Muscle layer of colon (tissue), 2 donors: ENCODE results near the gene POC1B.

Source experiments
- H3K27ac ChIP-seq: one replicate; pipeline ENCODE4 v1.7.0; 2013; ENCODE audit warnings: low read depth, mild to moderate bottlenecking, low read length, moderate library complexity
- H3K27me3 ChIP-seq, 2 donors: one replicate each; pipeline ENCODE4 v1.7.0; 2013; ENCODE audit warnings: low read length in 2 of 2, mild to moderate bottlenecking in 2 of 2; ENCODE audit not compliant: insufficient read depth in 2 of 2, control insufficient read depth in 1 of 2
- H3K36me3 ChIP-seq: one replicate; pipeline ENCODE4 v1.7.0; 2013; ENCODE audit warnings: mild to moderate bottlenecking, low read length; ENCODE audit not compliant: insufficient read depth
- H3K4me1 ChIP-seq: one replicate; pipeline ENCODE4 v1.7.0; 2013; ENCODE audit warnings: mild to moderate bottlenecking, low read length; ENCODE audit not compliant: insufficient read depth
- H3K4me3 ChIP-seq, 2 donors: one replicate each; pipeline ENCODE4 v1.7.0; 2013; ENCODE audit warnings: low read length in 2 of 2, low read depth in 1 of 2, mild to moderate bottlenecking in 1 of 2, moderate library complexity in 1 of 2
- H3K9ac ChIP-seq: one replicate; pipeline ENCODE4 v1.7.0; 2013; ENCODE audit warnings: low read length
- H3K9me3 ChIP-seq: one replicate; pipeline ENCODE4 v1.7.0; 2013; ENCODE audit warnings: mild to moderate bottlenecking, low read length
- donor health status: abdominal sarcoma.
- donor health status: Adenocarcinoma of cecum.

The POC1B gene

DNA sequence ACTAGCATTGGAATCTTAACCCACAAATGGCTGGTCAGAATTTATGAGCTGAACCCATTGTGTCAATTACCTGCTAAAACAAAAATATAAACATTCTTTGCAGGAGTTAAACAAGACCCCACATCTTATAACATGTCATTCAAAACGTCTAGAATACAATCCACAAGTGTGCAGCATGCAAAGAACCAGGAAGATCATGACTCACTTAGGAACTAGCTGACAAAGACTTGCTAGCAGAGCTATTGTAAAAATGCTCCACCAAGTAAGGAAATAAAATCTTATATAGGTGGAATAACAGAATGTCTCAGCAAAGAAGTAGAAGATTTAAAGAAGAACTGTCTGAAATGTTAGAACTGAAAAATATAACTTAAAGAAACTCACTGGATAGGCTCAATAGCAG, 26.5 kb upstream of the POC1B start:
- H3K27ac ChIP-seq = no peak overlapping the region
- no peaks in the 10 kb centered on the region for H3K27me3 ChIP-seq
- H3K4me1 ChIP-seq = no peaks in the 10 kb centered on the region
- no peak overlapping the region for H3K4me3 ChIP-seq
- no peaks in the 10 kb centered on the region for H3K9me3 ChIP-seq
- H3K36me3 ChIP-seq = no peaks in the 10 kb centered on the region
- no peak overlapping the region for H3K9ac ChIP-seq

DNA sequence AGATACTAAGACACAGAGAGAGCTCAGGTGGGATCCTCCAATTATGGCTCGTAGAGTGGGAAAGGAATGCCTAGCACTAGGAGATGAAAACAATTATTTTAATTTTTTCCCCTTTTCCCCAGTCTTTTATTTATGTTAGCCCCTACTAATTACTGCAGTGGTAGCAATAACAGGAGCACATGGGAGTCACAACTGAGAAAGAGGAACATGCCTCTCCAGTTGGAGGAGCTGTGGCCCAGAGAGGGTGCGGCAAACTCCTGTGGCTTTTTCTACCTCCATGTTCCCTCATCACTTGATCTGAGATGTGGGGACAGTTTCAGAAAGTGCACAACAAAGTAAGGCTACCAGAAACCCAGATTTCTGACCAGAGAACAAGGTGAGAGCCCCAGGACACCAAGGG, 25.9 kb upstream of the POC1B start:
- no peaks in the 10 kb centered on the region for H3K27me3 ChIP-seq
- H3K27ac ChIP-seq = no peak overlapping the region
- no peaks in the 10 kb centered on the region for H3K36me3 ChIP-seq
- H3K9ac ChIP-seq = no peak overlapping the region
- no peaks in the 10 kb centered on the region for H3K4me1 ChIP-seq
- no peak overlapping the region for H3K4me3 ChIP-seq
- no peaks in the 10 kb centered on the region for H3K9me3 ChIP-seq

DNA sequence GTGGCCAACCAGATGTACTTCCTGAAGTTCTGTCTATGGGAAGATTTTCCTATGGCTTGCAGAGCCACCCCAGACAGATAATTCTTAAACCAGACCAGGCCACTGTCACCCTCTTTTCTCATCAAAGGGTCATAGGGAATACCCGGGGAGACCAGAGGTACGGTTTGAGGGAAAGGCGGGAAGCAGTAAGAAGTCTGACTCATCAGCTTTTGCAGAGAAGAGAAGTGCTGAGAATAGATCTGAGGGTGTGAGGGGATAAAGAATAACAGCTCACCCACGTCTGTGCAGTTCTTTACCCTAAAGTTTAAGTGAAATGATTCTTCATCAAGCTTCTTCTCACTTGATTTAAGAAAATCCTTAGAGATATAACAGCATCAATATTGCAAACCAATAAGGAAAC, 21.3 kb upstream of the POC1B start:
- Histone ChIP-seq H3K27me3 (no peaks in the 10 kb centered on the region), H3K4me1 (peaks cover 16% of the 10 kb centered on the region), H3K27ac (no peak overlapping the region), H3K9me3 (no peaks in the 10 kb centered on the region), H3K9ac (no peak overlapping the region), H3K36me3 (no peaks in the 10 kb centered on the region), H3K4me3 (no peak overlapping the region)

DNA sequence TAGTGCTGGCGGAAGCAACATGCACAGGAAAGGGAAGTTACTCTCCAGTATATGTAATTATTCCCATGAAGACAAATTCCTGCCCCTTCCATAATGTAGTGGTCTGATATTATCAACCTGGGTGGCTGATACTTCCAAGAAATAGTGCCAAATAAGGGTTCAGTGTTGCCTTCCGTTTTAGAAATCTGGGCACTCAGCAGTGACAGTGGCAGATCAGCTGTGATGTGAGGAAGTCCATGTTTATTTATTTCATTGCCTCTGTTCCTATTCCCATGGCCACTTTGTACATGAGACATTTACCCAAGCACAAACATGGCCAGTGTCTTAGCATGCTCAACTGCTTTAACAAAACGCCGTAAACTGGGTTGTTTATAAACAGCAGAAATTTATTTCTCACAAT, 20.3 kb upstream of the POC1B start:
- Histone ChIP-seq H3K4me1 (peaks cover 16% of the 10 kb centered on the region), H3K9me3 (no peaks in the 10 kb centered on the region), H3K27ac (no peak overlapping the region), H3K4me3 (no peak overlapping the region), H3K27me3 (no peaks in the 10 kb centered on the region), H3K36me3 (no peaks in the 10 kb centered on the region), H3K9ac (no peak overlapping the region)

DNA sequence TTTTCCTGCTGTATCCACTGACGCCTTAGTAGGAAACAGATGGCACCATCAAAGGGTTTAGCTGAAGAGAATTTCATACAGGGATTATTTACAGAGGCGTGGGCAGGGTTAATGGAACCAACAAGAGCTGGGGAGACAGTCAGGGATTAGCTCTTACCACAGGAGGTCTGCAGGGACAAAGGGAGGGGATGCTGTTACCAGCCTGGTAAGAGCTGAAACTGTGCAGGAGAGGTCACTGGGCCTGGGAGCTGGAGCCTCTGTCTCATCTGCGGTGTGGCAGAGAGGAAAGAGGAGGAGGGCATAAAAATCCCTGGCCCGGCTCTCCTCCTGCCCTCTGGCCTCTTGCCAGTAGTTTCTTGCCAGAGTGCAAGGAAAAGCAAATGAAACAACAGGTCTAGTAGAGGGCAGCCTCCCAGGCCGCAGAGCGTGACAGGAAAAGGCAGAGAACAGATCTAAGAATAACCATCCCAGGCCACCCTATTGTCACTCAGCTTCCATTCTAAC, 18.9 kb upstream of the POC1B start:
- H3K9me3 ChIP-seq = no peaks in the 10 kb centered on the region
- peaks cover 16% of the 10 kb centered on the region for H3K4me1 ChIP-seq
- no peak overlapping the region for H3K4me3 ChIP-seq
- H3K27me3 ChIP-seq = no peaks in the 10 kb centered on the region
- no peak overlapping the region for H3K27ac ChIP-seq
- H3K9ac ChIP-seq = no peak overlapping the region
- H3K36me3 ChIP-seq = no peaks in the 10 kb centered on the region

DNA sequence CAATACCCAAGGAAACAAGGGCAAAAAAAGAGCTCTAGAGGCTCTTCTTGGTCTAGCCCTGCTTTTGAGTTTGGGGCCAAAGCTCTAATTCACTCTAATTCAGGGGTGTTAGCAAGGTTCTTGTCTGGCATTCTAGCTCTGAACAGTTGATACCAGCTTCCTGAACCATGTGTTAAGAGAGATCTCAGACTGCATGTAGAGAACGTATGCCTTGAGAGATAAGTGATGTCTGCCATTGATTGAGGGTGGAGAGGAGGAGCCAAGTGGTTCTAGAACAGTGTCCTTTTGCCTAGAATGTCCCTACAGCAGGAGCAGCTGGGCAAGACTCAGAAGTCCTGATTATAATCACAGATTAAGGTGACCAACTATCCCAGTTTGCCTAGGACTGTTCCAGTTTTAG, 18.2 kb upstream of the POC1B start:
- peaks cover 16% of the 10 kb centered on the region for H3K4me1 ChIP-seq
- H3K27ac ChIP-seq = no peak overlapping the region
- H3K27me3 ChIP-seq = no peaks in the 10 kb centered on the region
- no peaks in the 10 kb centered on the region for H3K36me3 ChIP-seq
- H3K9ac ChIP-seq = no peak overlapping the region
- no peaks in the 10 kb centered on the region for H3K9me3 ChIP-seq
- H3K4me3 ChIP-seq = no peak overlapping the region

DNA sequence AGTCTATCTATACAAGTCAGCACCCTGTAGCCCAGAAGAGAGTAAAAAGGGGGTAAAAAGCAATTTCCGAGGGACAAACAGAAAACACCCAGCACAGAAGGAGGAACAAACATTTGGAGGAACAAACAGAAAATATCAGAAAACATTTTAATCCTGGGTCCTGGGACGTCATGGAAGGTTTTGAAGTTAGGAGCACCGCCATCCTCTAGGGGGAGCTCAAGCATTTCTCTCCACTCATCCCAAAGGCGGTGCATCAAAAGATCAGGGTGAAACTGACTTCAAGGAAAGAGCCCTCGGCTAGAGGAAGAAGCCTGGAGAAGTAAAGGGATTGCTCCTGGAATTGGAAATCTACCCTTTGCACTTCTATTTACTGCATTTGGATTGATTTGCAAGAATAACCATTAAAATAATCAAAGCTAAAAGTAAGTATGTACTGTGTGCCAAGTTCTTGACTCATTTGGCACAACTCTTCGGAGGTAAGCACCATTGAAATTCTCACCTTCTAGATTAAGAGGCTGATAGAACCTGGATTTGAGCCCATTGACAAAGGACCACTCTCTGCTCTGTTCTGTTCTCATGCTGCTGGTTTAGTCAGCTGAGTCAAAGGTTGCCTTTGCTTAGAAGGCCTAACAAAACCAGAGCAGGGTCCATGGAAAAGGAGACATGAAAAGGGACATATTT, 17.2 kb upstream of the POC1B start:
- H3K27ac ChIP-seq = no peak overlapping the region
- H3K4me1 ChIP-seq = peaks cover 16% of the 10 kb centered on the region
- H3K27me3 ChIP-seq = no peaks in the 10 kb centered on the region
- no peak overlapping the region for H3K9ac ChIP-seq
- H3K4me3 ChIP-seq = peak overlapping the region in 1 of 2 donors; percentile 6
- no peaks in the 10 kb centered on the region for H3K9me3 ChIP-seq
- no peaks in the 10 kb centered on the region for H3K36me3 ChIP-seq

DNA sequence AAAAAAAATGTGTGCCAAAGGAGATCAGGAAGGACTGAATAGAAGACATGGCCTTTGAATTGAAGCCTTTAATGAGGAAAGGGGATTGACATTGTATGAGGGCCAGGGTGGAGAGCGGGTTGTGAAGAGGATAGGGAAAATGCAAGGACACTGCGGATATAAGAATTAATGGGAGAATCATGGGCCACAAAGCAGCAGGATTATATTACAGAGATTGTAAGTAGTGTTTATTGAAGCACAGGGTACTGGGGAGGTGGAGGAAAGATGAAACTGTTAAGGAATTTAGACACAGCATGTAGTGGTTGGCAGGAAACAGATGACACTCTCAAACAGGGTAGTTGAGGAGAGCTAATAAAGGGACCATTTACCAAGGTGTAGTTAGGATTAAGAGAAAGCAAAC, 16.4 kb upstream of the POC1B start:
- Histone ChIP-seq H3K9me3 (no peaks in the 10 kb centered on the region), H3K4me1 (peaks cover 16% of the 10 kb centered on the region), H3K27me3 (no peaks in the 10 kb centered on the region), H3K36me3 (no peaks in the 10 kb centered on the region), H3K4me3 (no peak overlapping the region), H3K27ac (no peak overlapping the region), H3K9ac (no peak overlapping the region)

DNA sequence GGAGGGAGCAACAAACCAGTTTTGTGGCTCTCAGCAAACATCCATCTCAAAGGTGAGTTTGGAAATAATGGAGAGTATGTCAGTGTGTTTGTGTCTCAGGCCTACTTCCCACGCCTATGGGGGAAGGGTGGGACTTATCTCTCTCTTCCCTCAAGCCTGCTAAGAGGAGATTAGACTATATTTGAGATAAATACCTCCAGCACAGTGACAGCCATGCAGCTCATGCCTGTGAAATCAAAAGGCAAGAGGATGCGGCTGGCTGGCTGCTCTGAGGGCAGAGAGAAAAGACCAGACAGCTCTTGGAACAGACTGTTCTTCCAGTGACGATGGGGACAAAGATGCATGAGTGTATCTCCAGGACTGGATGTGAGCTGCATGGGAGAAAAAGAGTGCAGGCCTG, 14.7 kb upstream of the POC1B start:
- no peaks in the 10 kb centered on the region for H3K36me3 ChIP-seq
- no peaks in the 10 kb centered on the region for H3K27me3 ChIP-seq
- no peak overlapping the region for H3K27ac ChIP-seq
- H3K4me1 ChIP-seq = peaks cover 16% of the 10 kb centered on the region
- no peak overlapping the region for H3K4me3 ChIP-seq
- no peak overlapping the region for H3K9ac ChIP-seq
- H3K9me3 ChIP-seq = no peaks in the 10 kb centered on the region

DNA sequence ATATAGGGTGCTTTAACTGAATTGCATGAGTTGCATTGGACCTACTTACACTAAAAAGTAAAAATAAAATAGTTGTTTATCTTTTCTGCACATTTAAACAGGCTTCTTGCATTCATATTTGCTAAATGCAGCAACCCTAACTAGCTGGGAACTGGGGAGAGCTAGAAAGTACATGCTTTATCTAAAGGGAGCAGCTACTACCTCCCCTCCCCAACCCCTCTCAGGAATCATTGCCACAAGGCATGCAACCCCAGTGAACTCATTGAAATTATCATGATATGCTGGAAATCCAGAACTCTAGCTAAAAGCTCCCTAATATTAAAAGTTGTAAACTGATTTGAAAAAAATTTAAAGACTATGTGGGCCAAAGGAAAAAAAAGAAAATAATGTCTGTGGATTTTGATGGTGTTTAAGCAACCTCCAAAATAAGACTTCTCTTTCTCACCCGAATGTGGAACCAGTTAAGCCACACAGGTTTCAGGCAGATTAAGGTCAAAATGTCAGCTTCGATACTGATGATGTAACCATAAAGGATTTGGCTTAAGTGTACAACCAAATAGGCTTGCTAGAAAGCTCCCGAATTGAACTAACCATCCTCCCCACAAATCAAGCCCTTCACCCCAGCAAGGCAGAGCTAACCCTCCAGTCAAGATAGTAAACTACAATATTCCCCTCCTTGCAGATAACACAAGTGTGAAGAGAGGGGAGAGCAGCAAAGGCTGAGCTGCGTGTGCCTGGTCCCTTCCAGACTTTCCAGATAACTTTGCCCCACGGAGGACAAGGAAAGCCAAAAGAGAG, 13.8 kb upstream of the POC1B start:
- no peaks in the 10 kb centered on the region for H3K36me3 ChIP-seq
- peaks cover 10% of the 10 kb centered on the region for H3K4me1 ChIP-seq
- no peaks in the 10 kb centered on the region for H3K27me3 ChIP-seq
- H3K4me3 ChIP-seq = no peak overlapping the region
- H3K27ac ChIP-seq = no peak overlapping the region
- H3K9ac ChIP-seq = no peak overlapping the region
- H3K9me3 ChIP-seq = no peaks in the 10 kb centered on the region

DNA sequence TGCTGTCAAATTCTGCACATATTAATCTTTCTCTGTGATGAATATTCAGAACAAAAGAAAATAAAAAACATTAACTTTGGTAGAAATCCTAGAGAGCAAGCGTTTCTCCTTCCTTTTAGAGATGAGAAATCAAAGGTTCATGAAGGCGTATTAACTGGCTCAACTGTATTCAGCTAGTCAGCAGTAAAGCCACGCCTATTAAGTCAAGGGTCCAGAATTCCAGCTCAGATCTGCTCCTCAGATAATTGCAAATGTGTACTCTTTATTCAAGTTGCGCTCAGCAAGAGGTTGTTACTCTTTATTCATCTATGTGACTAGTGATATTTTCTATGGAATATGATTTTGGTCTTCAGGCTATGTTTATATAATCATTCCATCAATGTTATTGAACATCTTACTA, 13.1 kb upstream of the POC1B start:
- Histone ChIP-seq H3K27ac (no peak overlapping the region), H3K36me3 (no peaks in the 10 kb centered on the region), H3K9me3 (no peaks in the 10 kb centered on the region), H3K9ac (no peak overlapping the region), H3K4me3 (no peak overlapping the region), H3K4me1 (peaks cover 8% of the 10 kb centered on the region), H3K27me3 (no peaks in the 10 kb centered on the region)

DNA sequence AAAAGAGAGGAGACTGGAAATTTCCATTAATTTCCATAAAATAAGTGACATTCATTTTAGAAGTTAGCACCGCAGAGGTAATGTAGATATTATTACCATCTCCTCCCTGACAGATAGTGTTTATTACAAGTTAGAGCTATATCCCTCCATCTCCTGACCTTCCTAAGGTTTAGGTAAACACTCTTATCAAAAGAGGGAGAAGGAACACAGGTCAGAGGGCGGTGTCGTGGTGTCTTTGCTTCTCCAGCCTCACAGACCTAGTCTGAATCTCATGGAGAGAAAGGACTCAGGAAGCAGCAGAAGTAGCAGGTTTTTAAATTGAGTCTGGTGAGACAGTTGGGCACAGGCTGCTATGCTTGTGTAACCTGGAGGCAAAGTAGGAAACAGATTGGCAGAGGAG, 11.5 kb upstream of the POC1B start:
- H3K27ac ChIP-seq = no peak overlapping the region
- no peaks in the 10 kb centered on the region for H3K4me1 ChIP-seq
- no peaks in the 10 kb centered on the region for H3K27me3 ChIP-seq
- H3K9me3 ChIP-seq = no peaks in the 10 kb centered on the region
- no peaks in the 10 kb centered on the region for H3K36me3 ChIP-seq
- no peak overlapping the region for H3K9ac ChIP-seq
- no peak overlapping the region for H3K4me3 ChIP-seq
